Activated CD4-positive, alpha-beta T cell treated with anti-CD3 and anti-CD28 coated beads for 36 hours (primary cell): ENCODE measurements around the gene PDF. TPM values are rescaled to one million over a fixed set of nuclear protein-coding genes. Genes with fewer than 3 reads are reported as not detected.

Experiments
- ATAC-seq: fragments of 200-7000 bp; cut with Tn5 transposase; one replicate; pipeline ENCODE4 v1.10.0; 2021; ENCODE audit warnings: mild to moderate bottlenecking, moderate library complexity
- CTCF ChIA-PET: fragments of 350-600 bp; sonication (Branson Sonifier 250); formaldehyde crosslinking; loops from one replicate; lab custom pipeline; 2021; ENCODE audit warnings: antibody characterized with exemption; lab: Charles Lee
- POLR2A ChIA-PET: fragments of 350-600 bp; sonication (Branson Sonifier 250); formaldehyde crosslinking; loops from one replicate; lab custom pipeline; 2021; ENCODE audit warnings: antibody characterized with exemption, inconsistent platforms; lab: Charles Lee
- DNase-seq: peaks from one replicate; pipeline ENCODE4 v3.0.0-alpha.2; 2020
- H3K27ac Mint-ChIP-seq: one replicate; pipeline ENCODE4 v1.8.0; 2021; ENCODE audit warnings: mixed read lengths
- H3K27me3 Mint-ChIP-seq: one replicate; pipeline ENCODE4 v1.8.0; 2021; ENCODE audit warnings: mixed read lengths
- H3K36me3 Mint-ChIP-seq: one replicate; pipeline ENCODE4 v1.8.0; 2021; ENCODE audit warnings: low read depth, mixed read lengths
- H3K4me1 Mint-ChIP-seq: one replicate; pipeline ENCODE4 v1.8.0; 2021; ENCODE audit warnings: mixed read lengths
- H3K4me3 Mint-ChIP-seq: one replicate; pipeline ENCODE4 v1.8.0; 2021; ENCODE audit warnings: mild to moderate bottlenecking, moderate library complexity, mixed read lengths
- H3K9me3 Mint-ChIP-seq: one replicate; pipeline ENCODE4 v1.8.0; 2021; ENCODE audit warnings: low read depth, mixed read lengths
- intact Hi-C, 2 experiments: fragments of 100-400 bp; cut with DNase I in 1 of 2; cut with micrococcal nuclease in 1 of 2; formaldehyde crosslinking; loops; one replicate each; pipeline versions ENCODE4 v1.14.2 to v1.15.1; 2022 to 2024; cut with DNase I, micrococcal nuclease
- total RNA-seq, 2 experiments: library from RNA; stranded (reverse); gene quantifications; one replicate each; pipeline ENCODE4 v1.2.3, GENCODE V29; 2021

PDF gene
- total RNA-seq, result 10 to 100 TPM; 10.1 to 19.9 TPM

- ChIA-PET CTCF (interaction anchor here (0.9 to 2.9 kb wide), 6 partner anchors 8 to 42 kb away, joined by 3 to 21 read pairs (median 4); partner anchors contain the start of genes COG8 and NIP7), POLR2A (interaction anchor here (2.4 kb wide), 1 partner anchor 10 kb away, joined by 10 read pairs; no protein-coding TSS in a partner anchor)
- Mint-ChIP-seq H3K9me3 (no peaks in the 10 kb centered on the region), H3K27ac (peak within 1 kb of the TSS; percentile 84), H3K4me1 (peaks cover 45% of the 10 kb centered on the region), H3K36me3 (peaks cover 69% of the 10 kb centered on the region), H3K4me3 (peak within 1 kb of the TSS; percentile 83), H3K27me3 (no peaks in the 10 kb centered on the region)
- DNase-seq (peak; percentile 90), ATAC-seq (peak; percentile 94)
- intact Hi-C loops, result loop anchor here (1.0 to 10.0 kb wide), 9 partner anchors 9 to 1766 kb away; partner anchors contain the start of genes COG8 (in 2 of the 2), NFAT5 (in 2 of the 2), NIP7 (in 2 of the 2) and VPS4A (in 2 of the 2)
Measured at GRCh38 chr16:69330286-69331109, at the start of gene PDF. Gene PDF, minus strand, starts transcription at chr16:69330588. Its CDS starts 18 bp downstream, at chr16:69330570.

GRCh38 chr16:69378760-69379159, 48.4 kb upstream of the PDF start:
- Mint-ChIP-seq H3K4me1 (peaks cover 46% of the 10 kb centered on the region), H3K27ac (peak overlapping the region; percentile 85), H3K9me3 (no peaks in the 10 kb centered on the region), H3K27me3 (no peaks in the 10 kb centered on the region), H3K4me3 (no peak overlapping the region), H3K36me3 (peaks cover 63% of the 10 kb centered on the region)
- POLR2A ChIA-PET, result interaction anchor here (0.6 kb wide), 2 partner anchors 182 to 282 kb away, joined by 3 read pairs; no protein-coding TSS in a partner anchor
- CTCF ChIA-PET, result interaction anchor here (0.9 kb wide), 1 partner anchor 75 kb away, joined by 3 read pairs; no protein-coding TSS in a partner anchor
- intact Hi-C loops, result no loop called here
- no peak for DNase-seq
- ATAC-seq, result no peak

- H3K27me3 Mint-ChIP-seq, result no peaks in the 10 kb centered on the region
- no peaks in the 10 kb centered on the region for H3K9me3 Mint-ChIP-seq
- no peak overlapping the region for H3K4me3 Mint-ChIP-seq
- intact Hi-C loops, result no loop called here
- H3K36me3 Mint-ChIP-seq, result peaks cover 58% of the 10 kb centered on the region
- CTCF ChIA-PET, result interaction anchor here (0.5 to 0.7 kb wide), 2 partner anchors 90 to 400 kb away, joined by 3 read pairs; no protein-coding TSS in a partner anchor
- no peak for DNase-seq
- peak overlapping the region; percentile 85 for H3K27ac Mint-ChIP-seq
- H3K4me1 Mint-ChIP-seq, result peaks cover 43% of the 10 kb centered on the region
- no peak for ATAC-seq
- POLR2A ChIA-PET, result no interaction called here
Measured at GRCh38 chr16:69378036-69378435, 47.6 kb upstream of the PDF start.

GRCh38 chr16:69376393-69377059, 46.1 kb upstream of the PDF start:
- H3K27ac Mint-ChIP-seq, result no peak overlapping the region
- H3K36me3 Mint-ChIP-seq, result peaks cover 53% of the 10 kb centered on the region
- no peak for DNase-seq
- no peak overlapping the region for H3K4me3 Mint-ChIP-seq
- no peaks in the 10 kb centered on the region for H3K27me3 Mint-ChIP-seq
- CTCF ChIA-PET, result interaction anchor here (0.7 to 1.7 kb wide), 3 partner anchors 20 to 378 kb away, joined by 3 to 5 read pairs (median 3); partner anchors contain the start of gene NOB1
- no peaks in the 10 kb centered on the region for H3K9me3 Mint-ChIP-seq
- peaks cover 30% of the 10 kb centered on the region for H3K4me1 Mint-ChIP-seq
- ATAC-seq, result no peak
- intact Hi-C loops, result no loop called here
- POLR2A ChIA-PET, result no interaction called here

- ATAC-seq (no peak), DNase-seq (no peak)
- H3K27me3 Mint-ChIP-seq, result no peaks in the 10 kb centered on the region
- no peak overlapping the region for H3K4me3 Mint-ChIP-seq
- intact Hi-C loops, result no loop called here
- H3K36me3 Mint-ChIP-seq, result peaks cover 46% of the 10 kb centered on the region
- no peaks in the 10 kb centered on the region for H3K9me3 Mint-ChIP-seq
- POLR2A ChIA-PET, result interaction anchor here (0.5 to 0.6 kb wide), 2 partner anchors 12 to 368 kb away, joined by 3 to 5 read pairs; no protein-coding TSS in a partner anchor
- CTCF ChIA-PET, result interaction anchor here (1.9 kb wide), 1 partner anchor 33 kb away, joined by 4 read pairs; the partner anchor contains the start of gene NIP7
- H3K4me1 Mint-ChIP-seq, result peaks cover 9% of the 10 kb centered on the region
- H3K27ac Mint-ChIP-seq, result peak overlapping the region; percentile 23
Measured at GRCh38 chr16:69373019-69373418, 42.6 kb upstream of the PDF start.

- intact Hi-C loops, result no loop called here
- H3K27me3 Mint-ChIP-seq, result no peaks in the 10 kb centered on the region
- no peak overlapping the region for H3K27ac Mint-ChIP-seq
- POLR2A ChIA-PET, result no interaction called here
- H3K36me3 Mint-ChIP-seq, result peaks cover 53% of the 10 kb centered on the region
- no peak overlapping the region for H3K4me3 Mint-ChIP-seq
- no peaks in the 10 kb centered on the region for H3K9me3 Mint-ChIP-seq
- CTCF ChIA-PET, result no interaction called here
- no peak for ATAC-seq
- H3K4me1 Mint-ChIP-seq, result peaks cover 12% of the 10 kb centered on the region
- no peak for DNase-seq
Measured at GRCh38 chr16:69371564-69371963, 41.2 kb upstream of the PDF start.

- POLR2A ChIA-PET, result no interaction called here
- Mint-ChIP-seq H3K9me3 (no peaks in the 10 kb centered on the region), H3K36me3 (peaks cover 60% of the 10 kb centered on the region), H3K27ac (no peak overlapping the region), H3K4me1 (peaks cover 24% of the 10 kb centered on the region), H3K4me3 (no peak overlapping the region), H3K27me3 (no peaks in the 10 kb centered on the region)
- DNase-seq, result no peak
- no peak for ATAC-seq
- intact Hi-C loops, result no loop called here
- CTCF ChIA-PET, result interaction anchor here (1.1 kb wide), 1 partner anchor 27 kb away, joined by 4 read pairs; no protein-coding TSS in a partner anchor
Measured at GRCh38 chr16:69368866-69369265, 38.5 kb upstream of the PDF start.

GRCh38 chr16:69367980-69368379, 37.6 kb upstream of the PDF start:
- peak overlapping the region; percentile 29 for H3K27ac Mint-ChIP-seq
- DNase-seq, result no peak
- POLR2A ChIA-PET, result no interaction called here
- peaks cover 21% of the 10 kb centered on the region for H3K4me1 Mint-ChIP-seq
- no peaks in the 10 kb centered on the region for H3K27me3 Mint-ChIP-seq
- H3K9me3 Mint-ChIP-seq, result no peaks in the 10 kb centered on the region
- ATAC-seq, result no peak
- CTCF ChIA-PET, result interaction anchor here (1.1 kb wide), 1 partner anchor 28 kb away, joined by 4 read pairs; no protein-coding TSS in a partner anchor
- H3K36me3 Mint-ChIP-seq, result peaks cover 62% of the 10 kb centered on the region
- H3K4me3 Mint-ChIP-seq, result no peak overlapping the region
- intact Hi-C loops, result no loop called here

- DNase-seq, result peak; percentile 54
- peaks cover 58% of the 10 kb centered on the region for H3K36me3 Mint-ChIP-seq
- ATAC-seq, result peak; percentile 83
- CTCF ChIA-PET, result interaction anchor here (0.7 to 1.0 kb wide), 2 partner anchors 11 to 32 kb away, joined by 3 read pairs; no protein-coding TSS in a partner anchor
- POLR2A ChIA-PET, result no interaction called here
- intact Hi-C loops, result no loop called here
- no peaks in the 10 kb centered on the region for H3K27me3 Mint-ChIP-seq
- no peak overlapping the region for H3K4me3 Mint-ChIP-seq
- H3K27ac Mint-ChIP-seq, result peak overlapping the region; percentile 75
- no peaks in the 10 kb centered on the region for H3K9me3 Mint-ChIP-seq
- peaks cover 21% of the 10 kb centered on the region for H3K4me1 Mint-ChIP-seq
Measured at GRCh38 chr16:69366431-69366830, 36.0 kb upstream of the PDF start.

GRCh38 chr16:69365901-69366300, 35.5 kb upstream of the PDF start:
- Mint-ChIP-seq H3K9me3 (no peaks in the 10 kb centered on the region), H3K27me3 (no peaks in the 10 kb centered on the region), H3K4me3 (no peak overlapping the region), H3K36me3 (peaks cover 57% of the 10 kb centered on the region), H3K4me1 (peaks cover 21% of the 10 kb centered on the region), H3K27ac (peak overlapping the region; percentile 75)
- DNase-seq (no peak), ATAC-seq (no peak)
- intact Hi-C loops, result no loop called here
- ChIA-PET CTCF (no interaction called here), POLR2A (no interaction called here)

- H3K36me3 Mint-ChIP-seq, result peaks cover 47% of the 10 kb centered on the region
- H3K27ac Mint-ChIP-seq, result no peak overlapping the region
- H3K4me1 Mint-ChIP-seq, result peaks cover 19% of the 10 kb centered on the region
- no peak for DNase-seq
- ChIA-PET POLR2A (no interaction called here), CTCF (no interaction called here)
- no peaks in the 10 kb centered on the region for H3K27me3 Mint-ChIP-seq
- no peak overlapping the region for H3K4me3 Mint-ChIP-seq
- intact Hi-C loops, result no loop called here
- H3K9me3 Mint-ChIP-seq, result no peaks in the 10 kb centered on the region
- no peak for ATAC-seq
Measured at GRCh38 chr16:69364088-69364487, 33.7 kb upstream of the PDF start.
